Spleen (tissue), 7 donors: ENCODE data around the gene KPNA3.

Source experiments
- CTCF ChIP-seq, 11 experiments: fragments of 200-600 bp in 7 of 11; fragments of 450-650 bp in 4 of 11; sonication (generic) in 4 of 11; IDR thresholded peaks in 8 of 11; conservative IDR thresholded peaks in 3 of 11; 1 replicate in 7 of 11; 2 replicates in 4 of 11; pipeline versions ENCODE4 v1.4.0 to v1.8.0; 2016 to 2021; ENCODE audit warnings: antibody characterized with exemption in 11 of 11, inconsistent platforms in 4 of 11, mild to moderate bottlenecking in 1 of 11
- POLR2A ChIP-seq, 3 donors: fragments of 450-650 bp; IDR thresholded peaks; one replicate each; pipeline ENCODE4 v1.5.1; 2017; ENCODE audit warnings: antibody characterized with exemption in 3 of 3, mild to moderate bottlenecking in 1 of 3
- POLR2AphosphoS5 ChIP-seq, 3 donors: sonication (generic); formaldehyde crosslinking; IDR thresholded peaks; one replicate each; pipeline ENCODE4 v1.5.1; 2017; ENCODE audit warnings: antibody characterized with exemption in 3 of 3
- donor health status: DM: no; HTN: no; CAD: no; lungs with moderate emphysema.
- donor health status: DM: no; HTN: no; CAD: no.
- donor health status: DM: no; HTN: no; CAD: no.

- TF ChIP-seq CTCF (IDR thresholded peaks at IDR 0.05 in 8 of 11, conservative IDR thresholded peaks at IDR 0.05 in 3 of 11) = no peak
- no peak for TF ChIP-seq POLR2A (IDR thresholded peaks at IDR 0.05)
- no peak for TF ChIP-seq POLR2AphosphoS5 (IDR thresholded peaks at IDR 0.05)
Measured at GRCh38 chr13:49657241-49657641, 135.2 kb downstream of the KPNA3 start.
